ENCODE data around the gene WDR64.

DNA sequence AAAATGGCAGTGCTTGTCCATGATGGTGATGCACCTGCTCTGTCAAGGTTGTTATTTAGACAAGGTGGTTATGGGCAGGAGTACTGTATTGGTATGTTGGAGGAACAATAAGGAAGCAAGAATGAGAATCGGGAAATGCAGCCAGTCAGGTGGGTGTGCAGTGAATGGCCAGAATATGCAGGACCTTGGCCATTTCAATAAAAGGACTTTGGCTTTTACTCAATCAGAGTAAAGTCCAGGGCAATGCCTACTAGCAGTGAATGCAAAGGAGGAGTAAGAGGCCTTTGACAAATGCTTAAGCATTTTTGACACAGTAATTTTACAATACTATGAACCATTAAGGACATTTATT, 9.5 kb upstream of the WDR64 start:
- TF ChIP-seq, protein P1, sequence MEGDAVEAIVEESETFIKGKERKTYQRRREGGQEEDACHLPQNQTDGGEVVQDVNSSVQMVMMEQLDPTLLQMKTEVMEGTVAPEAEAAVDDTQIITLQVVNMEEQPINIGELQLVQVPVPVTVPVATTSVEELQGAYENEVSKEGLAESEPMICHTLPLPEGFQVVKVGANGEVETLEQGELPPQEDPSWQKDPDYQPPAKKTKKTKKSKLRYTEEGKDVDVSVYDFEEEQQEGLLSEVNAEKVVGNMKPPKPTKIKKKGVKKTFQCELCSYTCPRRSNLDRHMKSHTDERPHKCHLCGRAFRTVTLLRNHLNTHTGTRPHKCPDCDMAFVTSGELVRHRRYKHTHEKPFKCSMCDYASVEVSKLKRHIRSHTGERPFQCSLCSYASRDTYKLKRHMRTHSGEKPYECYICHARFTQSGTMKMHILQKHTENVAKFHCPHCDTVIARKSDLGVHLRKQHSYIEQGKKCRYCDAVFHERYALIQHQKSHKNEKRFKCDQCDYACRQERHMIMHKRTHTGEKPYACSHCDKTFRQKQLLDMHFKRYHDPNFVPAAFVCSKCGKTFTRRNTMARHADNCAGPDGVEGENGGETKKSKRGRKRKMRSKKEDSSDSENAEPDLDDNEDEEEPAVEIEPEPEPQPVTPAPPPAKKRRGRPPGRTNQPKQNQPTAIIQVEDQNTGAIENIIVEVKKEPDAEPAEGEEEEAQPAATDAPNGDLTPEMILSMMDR (conservative IDR thresholded peaks at IDR 0.05; ENCODE audit: low read depth in 2 of 2), result no peak
- TF ChIP-seq, protein P2, sequence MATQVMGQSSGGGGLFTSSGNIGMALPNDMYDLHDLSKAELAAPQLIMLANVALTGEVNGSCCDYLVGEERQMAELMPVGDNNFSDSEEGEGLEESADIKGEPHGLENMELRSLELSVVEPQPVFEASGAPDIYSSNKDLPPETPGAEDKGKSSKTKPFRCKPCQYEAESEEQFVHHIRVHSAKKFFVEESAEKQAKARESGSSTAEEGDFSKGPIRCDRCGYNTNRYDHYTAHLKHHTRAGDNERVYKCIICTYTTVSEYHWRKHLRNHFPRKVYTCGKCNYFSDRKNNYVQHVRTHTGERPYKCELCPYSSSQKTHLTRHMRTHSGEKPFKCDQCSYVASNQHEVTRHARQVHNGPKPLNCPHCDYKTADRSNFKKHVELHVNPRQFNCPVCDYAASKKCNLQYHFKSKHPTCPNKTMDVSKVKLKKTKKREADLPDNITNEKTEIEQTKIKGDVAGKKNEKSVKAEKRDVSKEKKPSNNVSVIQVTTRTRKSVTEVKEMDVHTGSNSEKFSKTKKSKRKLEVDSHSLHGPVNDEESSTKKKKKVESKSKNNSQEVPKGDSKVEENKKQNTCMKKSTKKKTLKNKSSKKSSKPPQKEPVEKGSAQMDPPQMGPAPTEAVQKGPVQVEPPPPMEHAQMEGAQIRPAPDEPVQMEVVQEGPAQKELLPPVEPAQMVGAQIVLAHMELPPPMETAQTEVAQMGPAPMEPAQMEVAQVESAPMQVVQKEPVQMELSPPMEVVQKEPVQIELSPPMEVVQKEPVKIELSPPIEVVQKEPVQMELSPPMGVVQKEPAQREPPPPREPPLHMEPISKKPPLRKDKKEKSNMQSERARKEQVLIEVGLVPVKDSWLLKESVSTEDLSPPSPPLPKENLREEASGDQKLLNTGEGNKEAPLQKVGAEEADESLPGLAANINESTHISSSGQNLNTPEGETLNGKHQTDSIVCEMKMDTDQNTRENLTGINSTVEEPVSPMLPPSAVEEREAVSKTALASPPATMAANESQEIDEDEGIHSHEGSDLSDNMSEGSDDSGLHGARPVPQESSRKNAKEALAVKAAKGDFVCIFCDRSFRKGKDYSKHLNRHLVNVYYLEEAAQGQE (IDR thresholded peaks at IDR 0.05; ENCODE audit: unreplicated experiment), result no peak
- TF ChIP-seq EZH2phosphoT487 (IDR thresholded peaks at IDR 0.05; ENCODE audit: unreplicated experiment) (no peak), EZH2 (IDR thresholded peaks at IDR 0.05; ENCODE audit: low read depth, unreplicated experiment) (no peak), POLR2AphosphoS5 (IDR thresholded peaks at IDR 0.05; ENCODE audit: low read depth) (no peak), JUNB (IDR thresholded peaks at IDR 0.05; ENCODE audit: unreplicated experiment) (no peak), CREB1 (CRISPR knock-in tag; IDR thresholded peaks at IDR 0.05; ENCODE audit: low read depth) (no peak), ZNF114 (CRISPR knock-in tag; IDR thresholded peaks at IDR 0.05) (no peak), STAT1 (IDR thresholded peaks at IDR 0.05; ENCODE audit: unreplicated experiment) (no peak), NANOG (IDR thresholded peaks at IDR 0.05; ENCODE audit: borderline replicate concordance) (no peak)
- TF ChIP-seq, protein P3, sequence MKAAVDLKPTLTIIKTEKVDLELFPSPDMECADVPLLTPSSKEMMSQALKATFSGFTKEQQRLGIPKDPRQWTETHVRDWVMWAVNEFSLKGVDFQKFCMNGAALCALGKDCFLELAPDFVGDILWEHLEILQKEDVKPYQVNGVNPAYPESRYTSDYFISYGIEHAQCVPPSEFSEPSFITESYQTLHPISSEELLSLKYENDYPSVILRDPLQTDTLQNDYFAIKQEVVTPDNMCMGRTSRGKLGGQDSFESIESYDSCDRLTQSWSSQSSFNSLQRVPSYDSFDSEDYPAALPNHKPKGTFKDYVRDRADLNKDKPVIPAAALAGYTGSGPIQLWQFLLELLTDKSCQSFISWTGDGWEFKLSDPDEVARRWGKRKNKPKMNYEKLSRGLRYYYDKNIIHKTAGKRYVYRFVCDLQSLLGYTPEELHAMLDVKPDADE (IDR thresholded peaks at IDR 0.05), result no peak
- TF ChIP-seq, protein P4, sequence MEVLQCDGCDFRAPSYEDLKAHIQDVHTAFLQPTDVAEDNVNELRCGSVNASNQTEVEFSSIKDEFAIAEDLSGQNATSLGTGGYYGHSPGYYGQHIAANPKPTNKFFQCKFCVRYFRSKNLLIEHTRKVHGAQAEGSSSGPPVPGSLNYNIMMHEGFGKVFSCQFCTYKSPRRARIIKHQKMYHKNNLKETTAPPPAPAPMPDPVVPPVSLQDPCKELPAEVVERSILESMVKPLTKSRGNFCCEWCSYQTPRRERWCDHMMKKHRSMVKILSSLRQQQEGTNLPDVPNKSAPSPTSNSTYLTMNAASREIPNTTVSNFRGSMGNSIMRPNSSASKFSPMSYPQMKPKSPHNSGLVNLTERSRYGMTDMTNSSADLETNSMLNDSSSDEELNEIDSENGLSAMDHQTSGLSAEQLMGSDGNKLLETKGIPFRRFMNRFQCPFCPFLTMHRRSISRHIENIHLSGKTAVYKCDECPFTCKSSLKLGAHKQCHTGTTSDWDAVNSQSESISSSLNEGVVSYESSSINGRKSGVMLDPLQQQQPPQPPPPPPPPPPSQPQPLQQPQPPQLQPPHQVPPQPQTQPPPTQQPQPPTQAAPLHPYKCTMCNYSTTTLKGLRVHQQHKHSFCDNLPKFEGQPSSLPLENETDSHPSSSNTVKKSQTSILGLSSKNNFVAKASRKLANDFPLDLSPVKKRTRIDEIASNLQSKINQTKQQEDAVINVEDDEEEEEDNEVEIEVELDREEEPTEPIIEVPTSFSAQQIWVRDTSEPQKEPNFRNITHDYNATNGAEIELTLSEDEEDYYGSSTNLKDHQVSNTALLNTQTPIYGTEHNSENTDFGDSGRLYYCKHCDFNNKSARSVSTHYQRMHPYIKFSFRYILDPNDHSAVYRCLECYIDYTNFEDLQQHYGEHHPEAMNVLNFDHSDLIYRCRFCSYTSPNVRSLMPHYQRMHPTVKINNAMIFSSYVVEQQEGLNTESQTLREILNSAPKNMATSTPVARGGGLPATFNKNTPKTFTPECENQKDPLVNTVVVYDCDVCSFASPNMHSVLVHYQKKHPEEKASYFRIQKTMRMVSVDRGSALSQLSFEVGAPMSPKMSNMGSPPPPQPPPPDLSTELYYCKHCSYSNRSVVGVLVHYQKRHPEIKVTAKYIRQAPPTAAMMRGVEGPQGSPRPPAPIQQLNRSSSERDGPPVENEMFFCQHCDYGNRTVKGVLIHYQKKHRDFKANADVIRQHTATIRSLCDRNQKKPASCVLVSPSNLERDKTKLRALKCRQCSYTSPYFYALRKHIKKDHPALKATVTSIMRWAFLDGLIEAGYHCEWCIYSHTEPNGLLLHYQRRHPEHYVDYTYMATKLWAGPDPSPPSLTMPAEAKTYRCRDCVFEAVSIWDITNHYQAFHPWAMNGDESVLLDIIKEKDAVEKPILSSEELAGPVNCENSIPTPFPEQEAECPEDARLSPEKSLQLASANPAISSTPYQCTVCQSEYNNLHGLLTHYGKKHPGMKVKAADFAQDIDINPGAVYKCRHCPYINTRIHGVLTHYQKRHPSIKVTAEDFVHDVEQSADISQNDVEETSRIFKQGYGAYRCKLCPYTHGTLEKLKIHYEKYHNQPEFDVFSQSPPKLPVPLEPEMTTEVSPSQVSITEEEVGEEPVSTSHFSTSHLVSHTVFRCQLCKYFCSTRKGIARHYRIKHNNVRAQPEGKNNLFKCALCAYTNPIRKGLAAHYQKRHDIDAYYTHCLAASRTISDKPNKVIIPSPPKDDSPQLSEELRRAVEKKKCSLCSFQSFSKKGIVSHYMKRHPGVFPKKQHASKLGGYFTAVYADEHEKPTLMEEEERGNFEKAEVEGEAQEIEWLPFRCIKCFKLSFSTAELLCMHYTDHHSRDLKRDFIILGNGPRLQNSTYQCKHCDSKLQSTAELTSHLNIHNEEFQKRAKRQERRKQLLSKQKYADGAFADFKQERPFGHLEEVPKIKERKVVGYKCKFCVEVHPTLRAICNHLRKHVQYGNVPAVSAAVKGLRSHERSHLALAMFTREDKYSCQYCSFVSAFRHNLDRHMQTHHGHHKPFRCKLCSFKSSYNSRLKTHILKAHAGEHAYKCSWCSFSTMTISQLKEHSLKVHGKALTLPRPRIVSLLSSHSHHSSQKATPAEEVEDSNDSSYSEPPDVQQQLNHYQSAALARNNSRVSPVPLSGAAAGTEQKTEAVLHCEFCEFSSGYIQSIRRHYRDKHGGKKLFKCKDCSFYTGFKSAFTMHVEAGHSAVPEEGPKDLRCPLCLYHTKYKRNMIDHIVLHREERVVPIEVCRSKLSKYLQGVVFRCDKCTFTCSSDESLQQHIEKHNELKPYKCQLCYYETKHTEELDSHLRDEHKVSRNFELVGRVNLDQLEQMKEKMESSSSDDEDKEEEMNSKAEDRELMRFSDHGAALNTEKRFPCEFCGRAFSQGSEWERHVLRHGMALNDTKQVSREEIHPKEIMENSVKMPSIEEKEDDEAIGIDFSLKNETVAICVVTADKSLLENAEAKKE (CRISPR knock-in tag; IDR thresholded peaks at IDR 0.05), result no peak
